DMS114 treated with DMSO at 0.1 percent for 48 hours (cell line): ENCODE results near the gene MYOCD.
"Not testable (repeated sequence)": the region's sequence is repeated elsewhere in the genome, so short reads cannot be mapped to it uniquely, and the experiment has no call there.

Source experiments
- DNase-seq: peaks from one replicate; lab custom pipeline; 2025; ENCODE audit not compliant: unreplicated experiment; lab: John Stamatoyannopoulos, UW

The MYOCD gene, protein sequence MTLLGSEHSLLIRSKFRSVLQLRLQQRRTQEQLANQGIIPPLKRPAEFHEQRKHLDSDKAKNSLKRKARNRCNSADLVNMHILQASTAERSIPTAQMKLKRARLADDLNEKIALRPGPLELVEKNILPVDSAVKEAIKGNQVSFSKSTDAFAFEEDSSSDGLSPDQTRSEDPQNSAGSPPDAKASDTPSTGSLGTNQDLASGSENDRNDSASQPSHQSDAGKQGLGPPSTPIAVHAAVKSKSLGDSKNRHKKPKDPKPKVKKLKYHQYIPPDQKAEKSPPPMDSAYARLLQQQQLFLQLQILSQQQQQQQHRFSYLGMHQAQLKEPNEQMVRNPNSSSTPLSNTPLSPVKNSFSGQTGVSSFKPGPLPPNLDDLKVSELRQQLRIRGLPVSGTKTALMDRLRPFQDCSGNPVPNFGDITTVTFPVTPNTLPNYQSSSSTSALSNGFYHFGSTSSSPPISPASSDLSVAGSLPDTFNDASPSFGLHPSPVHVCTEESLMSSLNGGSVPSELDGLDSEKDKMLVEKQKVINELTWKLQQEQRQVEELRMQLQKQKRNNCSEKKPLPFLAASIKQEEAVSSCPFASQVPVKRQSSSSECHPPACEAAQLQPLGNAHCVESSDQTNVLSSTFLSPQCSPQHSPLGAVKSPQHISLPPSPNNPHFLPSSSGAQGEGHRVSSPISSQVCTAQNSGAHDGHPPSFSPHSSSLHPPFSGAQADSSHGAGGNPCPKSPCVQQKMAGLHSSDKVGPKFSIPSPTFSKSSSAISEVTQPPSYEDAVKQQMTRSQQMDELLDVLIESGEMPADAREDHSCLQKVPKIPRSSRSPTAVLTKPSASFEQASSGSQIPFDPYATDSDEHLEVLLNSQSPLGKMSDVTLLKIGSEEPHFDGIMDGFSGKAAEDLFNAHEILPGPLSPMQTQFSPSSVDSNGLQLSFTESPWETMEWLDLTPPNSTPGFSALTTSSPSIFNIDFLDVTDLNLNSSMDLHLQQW

GRCh38 chr17:12665263-12666210 is at the start of gene MYOCD:
MYOCD (plus strand) TSS chr17:12665890; CDS start chr17:12666189, 299 bp downstream.
- no peak for DNase-seq

GRCh38 chr17:12616161-12616560 is 49.5 kb upstream of the MYOCD start:
- no peak for DNase-seq

- no peak for DNase-seq
These were observed 47.1 kb upstream of the MYOCD start for GRCh38 chr17:12618557-12618956.

DNA sequence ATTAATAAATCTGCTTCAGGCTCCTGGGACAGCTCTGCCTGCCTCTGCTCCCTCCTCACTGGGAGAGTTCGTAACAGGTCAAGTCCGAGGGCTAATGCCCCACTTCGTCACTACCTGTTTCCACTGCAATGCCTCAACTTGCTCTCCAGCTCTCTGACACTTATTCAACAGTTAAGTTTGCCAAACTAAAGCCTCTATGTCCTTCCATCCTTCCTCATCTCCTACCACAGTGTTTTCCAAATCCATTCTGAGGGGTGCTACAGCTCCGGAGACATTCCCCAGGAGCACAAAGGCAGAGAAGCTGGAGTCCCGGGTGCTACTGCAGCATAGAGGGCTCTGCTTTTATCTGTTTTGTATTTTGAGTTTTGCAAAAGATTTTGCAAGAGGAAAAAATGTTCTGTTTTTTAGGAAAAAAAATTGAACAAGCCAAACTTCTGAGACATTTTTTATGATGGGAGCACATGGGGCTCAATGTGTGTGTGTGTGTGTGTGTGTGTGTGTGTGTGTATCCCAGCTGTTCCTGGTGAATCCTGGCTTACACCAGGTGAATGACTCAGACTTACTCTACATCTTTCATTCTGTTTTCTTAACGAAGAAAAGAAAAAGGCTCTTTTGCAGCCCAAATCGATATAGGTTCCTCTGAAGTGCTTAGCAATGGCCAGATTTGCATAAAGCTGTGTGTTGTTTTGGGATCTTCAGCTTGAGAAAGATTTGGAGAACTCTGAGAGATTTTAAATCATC is 46.1 kb upstream of the MYOCD start:
- no peak for DNase-seq

- no peak for DNase-seq
These were observed 45.4 kb upstream of the MYOCD start for GRCh38 chr17:12620200-12620720.

GRCh38 chr17:12622726-12623125 is 43.0 kb upstream of the MYOCD start:
- DNase-seq: no peak

DNA sequence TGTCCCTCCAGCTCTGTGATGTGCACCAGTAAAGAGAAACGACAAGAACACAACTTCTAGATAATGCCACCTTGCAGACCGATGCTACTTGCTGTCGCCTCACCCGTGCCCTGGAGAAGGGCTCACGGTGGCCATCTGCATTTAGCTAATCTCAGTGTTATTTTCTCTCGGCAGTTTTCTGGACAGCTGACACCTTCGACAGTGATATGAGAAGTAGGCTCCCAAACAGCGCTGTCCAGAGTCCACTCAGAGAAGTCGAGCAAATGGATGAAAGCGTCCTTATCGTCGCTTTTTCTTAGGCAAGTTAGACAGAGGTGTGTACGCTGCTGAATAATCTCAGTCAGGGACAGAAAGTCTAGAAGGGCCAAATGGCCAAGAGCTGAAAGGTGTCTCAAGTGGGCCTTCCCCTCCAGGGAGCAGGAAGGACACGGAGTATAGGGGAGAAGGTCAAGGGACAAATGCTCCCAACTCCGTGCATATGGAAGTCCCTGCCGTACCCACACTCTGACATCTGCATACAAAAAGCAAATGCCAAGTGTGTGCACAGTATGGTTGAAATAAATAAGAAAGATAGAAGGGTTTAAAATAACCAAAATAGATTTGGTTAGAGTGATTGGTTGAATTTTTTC is 42.4 kb upstream of the MYOCD start:
- no peak for DNase-seq

GRCh38 chr17:12624211-12624610 is 41.5 kb upstream of the MYOCD start:
- no peak for DNase-seq

DNA sequence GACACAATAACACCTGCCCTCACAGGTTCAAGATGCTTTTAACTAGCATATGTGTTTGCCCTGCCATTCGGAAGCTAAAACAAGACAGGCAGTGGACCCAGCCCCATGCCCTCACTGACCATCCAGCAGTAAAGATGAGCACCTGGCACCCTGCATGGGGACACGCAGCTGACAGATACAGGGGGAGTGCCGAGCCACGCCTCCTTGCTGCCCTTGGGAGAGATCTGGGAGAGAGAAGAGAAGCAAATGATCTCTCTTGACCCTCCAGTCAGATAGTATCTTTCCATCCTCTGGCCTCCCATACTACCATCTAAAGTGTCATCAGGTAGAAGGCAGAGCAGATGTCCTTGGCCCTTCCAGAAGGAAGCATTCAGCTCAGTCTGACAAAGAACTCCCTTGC is 40.6 kb upstream of the MYOCD start:
- DNase-seq: no peak

DNA sequence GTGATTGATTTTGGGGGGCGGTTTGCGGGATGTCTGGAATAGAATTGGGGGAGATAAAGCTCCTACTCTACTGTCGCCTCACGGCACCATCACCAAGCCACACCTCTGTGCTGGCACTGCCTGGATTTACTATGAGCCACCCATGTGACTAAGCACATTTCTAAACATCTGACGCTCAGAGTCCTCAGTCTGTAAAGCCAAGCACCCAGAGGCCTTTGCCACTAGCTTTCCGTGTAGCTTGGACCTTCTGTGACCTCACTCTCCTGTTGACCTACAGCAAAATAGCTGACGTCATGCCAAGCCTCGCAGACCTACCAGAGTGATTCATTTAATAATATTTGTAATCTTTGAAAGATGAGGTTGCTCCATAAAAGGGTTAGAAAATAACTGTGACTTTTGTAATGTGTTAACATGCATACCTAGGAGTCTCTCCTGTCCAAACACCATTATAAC is 38.5 kb upstream of the MYOCD start:
- no peak for DNase-seq

DNA sequence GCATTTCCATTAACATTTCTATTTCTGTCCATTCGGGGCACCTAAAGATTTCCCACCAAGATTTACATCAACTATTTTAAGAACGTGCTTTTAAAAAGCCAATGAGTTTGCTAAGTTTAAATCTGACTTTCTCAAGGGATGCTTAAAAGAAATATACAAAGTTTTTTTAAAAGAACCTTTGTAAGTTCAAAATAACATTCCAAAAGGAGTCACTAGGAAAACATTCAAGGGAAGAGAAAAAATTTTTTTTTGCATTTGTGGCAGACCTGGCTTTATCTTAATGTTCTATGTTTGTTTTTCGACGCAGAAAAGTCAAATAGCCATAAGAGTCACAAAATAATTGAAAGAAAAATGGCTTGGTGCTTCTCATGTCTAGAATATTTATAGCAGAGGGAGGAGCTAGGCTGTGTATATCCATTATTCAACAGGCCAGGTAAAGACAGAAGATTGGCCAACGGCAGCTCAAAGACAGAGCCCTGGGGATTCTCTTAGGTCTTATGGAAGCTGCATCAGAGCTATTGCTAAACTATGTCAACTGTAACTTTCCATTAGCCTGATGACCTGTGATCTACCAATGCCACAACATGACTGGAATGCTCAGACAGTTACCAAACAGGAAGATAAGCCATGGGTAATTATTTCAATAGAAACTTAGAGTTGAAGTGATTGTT is 37.8 kb upstream of the MYOCD start:
- DNase-seq: no peak

- no peak for DNase-seq
These were observed 34.6 kb upstream of the MYOCD start for GRCh38 chr17:12631076-12631475.

- DNase-seq: no peak
These were observed 32.9 kb upstream of the MYOCD start for GRCh38 chr17:12632785-12633184.

- DNase-seq: no peak
These were observed 30.8 kb upstream of the MYOCD start for GRCh38 chr17:12634789-12635414.

DNA sequence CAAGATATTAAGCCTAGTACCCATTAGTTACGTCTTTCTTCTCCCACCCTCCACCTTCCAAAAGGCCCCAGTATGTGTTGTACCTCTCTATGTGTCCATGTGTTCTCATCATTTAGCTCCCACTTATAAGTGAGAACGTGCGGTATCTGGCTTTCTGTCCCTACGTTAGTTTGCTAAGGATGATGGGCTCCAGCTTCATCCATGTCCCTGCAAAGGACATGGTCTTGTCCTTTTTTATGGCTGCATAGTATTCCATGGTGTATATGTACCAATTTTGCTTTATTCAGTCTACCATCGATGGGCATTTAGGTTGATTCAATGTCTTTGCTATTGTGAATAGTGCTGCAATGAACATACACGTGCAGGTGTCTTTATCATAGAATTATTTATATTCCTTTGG is 29.7 kb upstream of the MYOCD start:
- not testable (repeated sequence) for DNase-seq

GRCh38 chr17:12637015-12637414 is 28.7 kb upstream of the MYOCD start:
- no peak for DNase-seq

GRCh38 chr17:12637745-12638651 is 27.7 kb upstream of the MYOCD start:
- DNase-seq: no peak
